Measurements from ENCODE around the gene HSPA12A.

Gene HSPA12A, protein sequence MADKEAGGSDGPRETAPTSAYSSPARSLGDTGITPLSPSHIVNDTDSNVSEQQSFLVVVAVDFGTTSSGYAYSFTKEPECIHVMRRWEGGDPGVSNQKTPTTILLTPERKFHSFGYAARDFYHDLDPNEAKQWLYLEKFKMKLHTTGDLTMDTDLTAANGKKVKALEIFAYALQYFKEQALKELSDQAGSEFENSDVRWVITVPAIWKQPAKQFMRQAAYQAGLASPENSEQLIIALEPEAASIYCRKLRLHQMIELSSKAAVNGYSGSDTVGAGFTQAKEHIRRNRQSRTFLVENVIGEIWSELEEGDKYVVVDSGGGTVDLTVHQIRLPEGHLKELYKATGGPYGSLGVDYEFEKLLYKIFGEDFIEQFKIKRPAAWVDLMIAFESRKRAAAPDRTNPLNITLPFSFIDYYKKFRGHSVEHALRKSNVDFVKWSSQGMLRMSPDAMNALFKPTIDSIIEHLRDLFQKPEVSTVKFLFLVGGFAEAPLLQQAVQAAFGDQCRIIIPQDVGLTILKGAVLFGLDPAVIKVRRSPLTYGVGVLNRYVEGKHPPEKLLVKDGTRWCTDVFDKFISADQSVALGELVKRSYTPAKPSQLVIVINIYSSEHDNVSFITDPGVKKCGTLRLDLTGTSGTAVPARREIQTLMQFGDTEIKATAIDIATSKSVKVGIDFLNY

DNA sequence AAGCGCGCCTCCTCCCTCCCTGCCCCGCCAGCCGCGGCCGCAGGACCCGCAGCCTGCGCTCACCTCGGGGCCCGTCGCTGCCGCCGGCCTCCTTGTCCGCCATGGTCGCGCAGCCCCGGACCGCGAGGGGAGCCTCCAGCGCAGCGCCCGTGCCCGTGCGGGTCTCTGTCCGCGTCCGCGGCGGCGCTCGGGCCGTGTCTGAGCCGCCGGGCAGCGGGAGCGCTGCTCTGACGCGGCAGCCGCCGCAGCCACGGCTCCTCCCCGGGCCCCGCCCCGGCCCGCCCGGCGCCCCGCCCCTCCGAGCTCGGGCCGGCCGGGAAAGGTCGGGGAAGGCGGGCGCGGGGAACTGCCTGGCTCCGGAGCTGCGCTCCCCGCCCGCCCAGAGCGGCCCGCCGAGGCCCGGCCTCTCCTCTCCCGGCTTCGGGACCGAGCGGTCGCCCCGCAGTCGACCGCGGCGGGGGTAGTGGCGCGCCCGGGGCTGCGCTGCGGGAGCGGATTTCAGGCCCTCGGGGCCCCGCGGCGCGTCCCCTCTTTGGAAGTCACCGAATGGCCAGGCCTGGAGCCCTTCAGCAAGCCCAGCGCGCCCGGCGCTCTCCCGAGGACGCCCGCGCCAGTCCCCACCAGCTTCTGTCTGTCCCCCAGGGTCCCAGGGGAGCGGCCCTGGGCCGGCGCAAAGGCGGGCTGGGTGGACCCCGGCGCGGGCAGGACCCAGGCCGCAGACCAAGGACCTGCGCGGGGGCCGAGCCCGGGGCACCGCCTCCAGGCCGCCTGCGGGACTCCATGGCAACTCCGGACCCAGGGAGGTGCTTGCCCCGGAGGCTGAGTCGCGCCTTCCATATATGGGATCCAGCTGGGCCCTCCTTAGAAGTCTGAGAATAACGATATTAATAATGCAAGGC lies at the start of gene HSPA12A:
HSPA12A (minus strand) TSS at position 200 of the 899 bp plus-strand sequence; CDS start at position 103, 97 bp downstream.
- DNase-seq, result peak; percentile 72

DNA sequence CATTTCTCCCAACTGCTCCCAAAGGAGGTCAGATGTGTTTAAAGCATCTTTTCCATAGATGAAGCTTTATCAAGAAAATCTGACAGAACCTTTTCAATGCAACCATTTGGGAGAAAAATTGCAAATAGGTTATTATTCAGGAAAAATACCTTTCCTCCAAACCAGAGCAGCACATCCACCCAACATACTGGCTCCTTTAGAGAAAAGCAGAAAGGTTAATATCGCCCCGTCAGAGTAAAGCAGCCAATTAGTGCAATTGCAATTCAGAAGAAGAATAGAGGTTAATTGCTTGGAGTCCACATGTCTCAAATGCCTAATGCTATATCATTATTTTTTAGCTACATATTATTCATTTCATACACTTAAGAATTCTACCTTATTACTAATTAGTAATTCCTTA lies 48.9 kb upstream of the HSPA12A start:
- no peak for DNase-seq

DNA sequence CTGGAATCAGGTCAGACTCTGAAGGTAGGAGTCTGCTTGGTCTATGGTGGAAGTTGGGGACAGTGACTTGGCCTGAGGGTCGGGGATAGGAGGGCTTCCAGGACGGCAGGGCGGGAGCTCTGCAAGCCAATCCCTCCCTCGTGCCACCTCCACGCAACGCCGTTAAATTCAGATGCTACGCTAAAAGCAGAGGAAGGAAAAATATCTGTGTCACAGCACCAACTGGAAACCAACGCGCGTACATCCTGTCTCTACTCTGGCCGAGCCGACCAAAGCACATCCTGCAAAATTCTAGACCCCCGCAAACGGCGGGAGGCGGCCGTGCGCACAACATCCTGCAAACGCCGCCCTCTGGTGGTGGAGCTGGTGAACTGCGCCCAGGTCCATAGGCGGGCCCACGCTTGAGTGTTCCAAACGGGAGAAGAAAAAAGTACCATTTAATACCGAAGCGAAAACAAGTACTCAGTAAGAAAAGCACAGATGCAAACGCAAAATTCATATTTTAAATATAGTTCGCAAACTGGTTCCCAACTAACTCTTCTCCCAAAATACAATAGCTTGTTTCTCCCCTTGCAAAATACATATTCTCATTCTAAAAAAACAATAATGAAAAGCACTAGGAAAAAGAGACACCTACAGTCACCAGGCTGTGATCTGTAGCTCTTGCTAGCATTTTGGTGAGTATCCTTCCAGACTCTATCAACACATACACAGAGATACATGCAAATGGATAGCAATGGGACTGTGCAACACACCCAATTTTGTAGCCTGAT lies 45.7 kb upstream of the HSPA12A start:
- peak; percentile 78 for DNase-seq

DNA sequence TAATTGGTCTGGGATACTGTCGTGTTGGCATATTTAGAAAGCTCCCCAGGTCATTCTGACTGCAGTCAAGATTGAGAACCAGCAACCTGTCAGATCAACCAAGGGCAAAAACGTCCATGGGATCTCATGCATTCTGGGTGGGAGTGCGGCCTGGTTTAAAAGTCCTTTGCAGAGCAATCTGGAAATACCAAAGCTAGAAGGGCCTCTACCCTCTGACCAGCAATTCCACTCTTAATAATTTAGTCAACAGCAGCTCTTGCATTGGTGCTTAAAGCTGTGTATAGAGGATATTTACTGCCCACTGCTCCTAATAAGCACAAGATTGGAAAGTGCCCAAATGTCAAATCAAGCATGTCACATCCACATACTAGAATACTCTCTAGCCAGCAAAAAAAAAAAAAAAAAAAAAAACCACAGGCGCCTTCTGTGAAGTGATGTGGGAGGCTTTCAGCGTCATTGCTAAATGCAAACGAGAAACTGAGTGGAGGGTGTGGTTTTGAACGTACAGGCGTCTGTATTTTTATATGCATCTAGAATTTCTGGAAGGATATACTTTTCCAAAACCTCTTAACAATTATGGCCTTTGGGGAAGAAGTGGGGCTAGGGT lies 44.8 kb upstream of the HSPA12A start:
- no peak for DNase-seq

DNA sequence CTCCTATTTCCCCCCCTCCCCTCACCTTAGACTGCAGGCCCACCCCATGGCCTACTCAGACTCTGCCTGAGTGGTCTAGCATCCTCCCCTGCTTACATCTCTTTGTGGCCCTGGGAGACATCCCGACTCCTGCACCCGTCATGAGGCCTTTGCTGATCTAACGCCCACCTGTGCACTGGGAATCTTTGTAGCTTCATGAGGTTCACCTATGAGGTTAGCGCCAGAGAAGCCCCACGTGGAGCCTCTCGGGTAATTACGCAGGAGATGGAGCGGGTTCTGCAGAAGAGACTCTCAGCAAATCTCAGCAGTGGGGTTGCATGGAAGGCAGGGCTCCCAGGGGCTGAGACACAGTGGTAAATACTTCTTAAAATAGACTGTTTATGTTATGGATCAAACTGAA lies 43.5 kb upstream of the HSPA12A start:
- DNase-seq, result no peak

DNA sequence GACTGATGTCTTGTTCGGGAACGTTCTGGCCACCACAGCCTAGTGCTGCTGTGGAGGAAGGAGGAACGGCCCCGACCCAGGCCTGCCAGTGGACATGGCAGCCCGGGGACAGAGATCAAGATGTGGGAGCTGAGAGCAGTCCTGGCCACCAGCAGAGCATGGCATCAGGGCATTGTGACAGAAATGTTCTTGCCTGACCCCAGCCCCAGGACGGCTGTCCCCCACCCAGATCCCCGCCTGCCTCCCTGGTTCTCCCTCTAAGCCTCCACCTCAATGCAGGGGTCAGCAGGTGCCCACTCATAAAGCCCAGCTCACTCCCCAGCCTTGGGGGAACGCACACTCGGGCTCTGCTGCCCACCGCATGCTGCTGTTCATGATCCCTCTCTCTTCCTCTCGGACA lies 42.9 kb upstream of the HSPA12A start:
- no peak for DNase-seq

DNA sequence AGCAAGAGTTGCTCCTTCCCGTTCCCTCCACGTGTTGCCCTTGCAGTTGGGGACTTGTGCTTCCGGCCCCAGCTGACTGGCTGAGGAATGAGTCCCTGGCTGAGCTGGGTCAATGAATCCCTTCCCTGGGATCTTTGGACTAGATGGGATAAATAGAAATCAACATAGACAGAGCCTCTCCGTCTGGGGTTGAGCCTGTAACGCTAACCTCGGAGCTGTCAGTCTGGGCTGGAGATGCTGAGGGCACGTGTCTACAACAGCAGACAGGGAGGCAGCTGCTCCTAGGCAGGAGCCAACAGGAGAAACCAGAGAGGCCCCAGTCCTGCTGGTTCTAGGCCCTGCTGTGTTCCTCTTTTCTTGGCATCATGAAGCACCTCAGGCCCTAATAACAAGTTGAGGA lies 42.3 kb upstream of the HSPA12A start:
- no peak for DNase-seq

DNA sequence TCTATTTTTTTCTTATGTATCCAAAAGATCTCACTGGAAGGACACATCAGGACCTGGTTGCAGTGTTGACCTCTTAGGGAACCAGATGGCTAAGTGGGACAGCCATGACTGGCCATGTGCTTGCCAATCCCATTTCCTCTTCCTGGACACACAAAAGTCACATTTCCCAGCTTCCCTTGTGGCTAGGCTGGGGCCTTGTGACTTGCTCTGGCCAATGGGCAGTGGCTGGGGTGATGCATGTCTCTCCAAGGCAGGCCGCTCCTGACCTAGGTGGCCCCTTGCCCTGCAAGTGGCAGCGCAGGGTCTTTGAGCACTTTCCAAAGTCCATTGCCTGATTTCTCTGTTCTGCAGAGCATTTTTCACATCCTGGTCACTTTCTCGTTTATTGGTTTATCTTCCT lies 41.7 kb upstream of the HSPA12A start:
- DNase-seq, result no peak

DNA sequence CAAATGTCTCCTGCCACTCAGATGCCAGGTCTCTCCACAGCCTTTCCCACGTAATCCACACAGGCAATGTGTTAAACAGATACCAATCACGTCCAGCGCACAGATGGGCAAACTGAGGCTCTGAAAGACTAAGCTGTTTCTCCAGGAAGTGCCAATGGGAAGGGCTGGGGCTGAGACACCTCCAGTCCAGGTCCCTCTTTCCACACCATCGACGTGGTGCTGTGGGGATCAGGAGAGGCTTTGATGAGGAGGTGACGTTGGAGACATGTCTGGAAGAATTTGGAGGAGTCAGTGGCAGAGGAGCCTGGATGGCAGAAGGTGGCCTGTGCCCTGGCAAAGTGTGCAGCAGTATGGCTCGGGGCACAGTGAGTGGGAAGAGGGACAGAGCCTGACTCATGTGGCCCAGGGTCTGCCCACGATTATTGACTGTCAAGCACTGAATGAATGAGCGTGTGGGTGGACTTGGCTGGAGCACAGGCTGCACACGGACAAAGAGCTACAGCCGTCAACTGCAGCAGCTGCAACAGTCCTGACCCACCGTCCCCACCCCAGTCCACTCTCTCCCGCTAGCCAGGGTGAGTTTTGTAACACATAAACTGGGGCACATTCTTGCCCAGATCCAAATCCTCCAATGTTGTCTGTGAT lies 40.8 kb upstream of the HSPA12A start:
- no peak for DNase-seq

DNA sequence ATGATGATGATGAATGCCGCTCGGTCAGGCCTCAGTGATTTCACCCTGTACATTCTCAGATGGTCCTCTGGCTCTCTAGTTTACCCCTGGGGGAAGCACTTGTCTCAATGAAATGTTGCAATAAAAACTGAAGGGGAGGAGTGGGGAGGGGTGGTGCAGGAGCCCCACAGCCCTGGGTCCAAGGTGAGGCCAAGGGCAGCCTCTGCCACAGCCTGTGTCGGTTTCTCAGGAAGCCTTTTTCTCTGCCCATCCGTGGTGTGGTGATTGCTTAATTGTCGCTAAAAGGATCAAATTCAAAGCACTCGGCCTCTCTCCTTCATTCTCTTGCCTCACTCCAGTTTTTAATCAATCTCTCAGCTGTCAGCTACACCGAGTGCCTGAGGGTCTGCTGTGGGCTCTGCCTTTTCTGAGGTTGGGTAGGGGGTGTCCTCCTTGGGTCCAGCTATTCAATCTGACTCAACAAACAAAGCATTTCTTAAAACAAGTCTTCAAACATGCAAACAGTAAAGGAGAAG lies 39.1 kb upstream of the HSPA12A start:
- DNase-seq, result no peak

DNA sequence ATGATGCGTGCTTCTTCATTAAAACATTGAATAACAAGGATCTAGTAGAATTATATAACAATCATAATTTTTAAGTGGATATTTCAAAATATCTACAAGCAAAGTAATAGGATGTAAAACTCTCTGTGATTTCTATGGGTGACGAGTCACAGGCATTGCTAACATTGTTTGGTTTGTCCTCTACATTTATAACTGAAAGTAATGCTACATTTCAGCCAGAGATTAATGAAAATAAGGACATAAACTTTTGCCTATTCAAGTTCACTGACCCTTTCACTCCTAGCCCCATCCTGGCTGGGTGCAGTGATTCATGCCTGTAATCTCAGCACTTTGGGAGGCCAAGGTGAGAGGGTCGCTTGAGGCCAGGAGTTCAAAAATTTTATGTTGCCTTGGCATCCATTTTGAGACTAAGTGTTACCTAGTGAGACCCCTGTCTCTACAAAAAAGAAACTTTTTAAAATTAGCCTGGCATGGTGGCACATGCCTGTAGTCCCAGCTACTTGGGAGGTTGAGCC lies 38.4 kb upstream of the HSPA12A start:
- no peak for DNase-seq

DNA sequence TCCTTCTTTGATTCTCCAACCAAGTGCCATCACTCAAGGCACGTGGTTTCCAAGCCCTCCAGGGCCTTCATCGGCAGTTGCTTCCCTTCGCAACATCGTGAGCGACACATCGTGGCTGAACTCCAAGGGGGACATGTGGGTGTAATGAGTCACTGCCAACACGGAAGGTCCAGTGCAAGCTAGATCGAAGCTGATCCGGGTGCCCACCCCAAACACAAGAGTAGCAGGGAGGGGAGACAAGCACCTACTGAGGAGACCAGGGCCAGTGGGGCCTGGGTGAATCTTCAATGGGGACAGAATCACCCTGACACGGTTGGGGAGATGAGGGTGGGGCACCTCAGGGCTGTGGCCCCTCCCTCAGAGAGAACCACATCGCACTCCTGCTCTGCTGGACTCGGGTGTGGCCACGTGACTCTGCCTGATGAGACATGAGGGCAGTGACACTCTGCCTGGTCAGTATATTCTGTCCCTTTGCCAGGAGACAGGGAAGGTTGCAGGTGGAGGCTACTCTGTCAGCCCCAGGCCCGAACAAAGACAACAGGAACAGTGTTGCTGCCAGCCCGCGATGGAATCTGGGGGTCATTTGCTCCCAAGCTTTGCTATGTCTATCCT lies 36.8 kb upstream of the HSPA12A start:
- DNase-seq, result no peak

DNA sequence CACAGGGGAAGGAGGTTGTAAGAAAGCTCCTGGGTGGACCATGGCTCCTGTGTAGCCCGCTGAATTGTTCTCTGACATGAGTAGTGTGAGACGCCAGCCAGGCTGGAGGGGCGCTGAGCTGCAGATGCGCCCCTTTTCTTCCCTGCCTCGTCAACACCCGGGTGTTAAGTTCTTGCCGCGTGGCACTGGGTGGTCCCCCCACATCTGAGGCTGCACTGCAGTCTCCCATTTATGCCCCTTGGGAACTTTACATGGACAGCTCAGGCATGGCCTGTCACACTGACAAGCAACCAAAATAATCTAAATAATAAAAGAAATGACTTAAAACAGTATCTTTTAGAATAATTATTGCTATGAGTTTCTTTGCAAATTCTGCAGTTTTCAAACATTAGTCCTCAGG lies 34.6 kb upstream of the HSPA12A start:
- DNase-seq, result no peak

DNA sequence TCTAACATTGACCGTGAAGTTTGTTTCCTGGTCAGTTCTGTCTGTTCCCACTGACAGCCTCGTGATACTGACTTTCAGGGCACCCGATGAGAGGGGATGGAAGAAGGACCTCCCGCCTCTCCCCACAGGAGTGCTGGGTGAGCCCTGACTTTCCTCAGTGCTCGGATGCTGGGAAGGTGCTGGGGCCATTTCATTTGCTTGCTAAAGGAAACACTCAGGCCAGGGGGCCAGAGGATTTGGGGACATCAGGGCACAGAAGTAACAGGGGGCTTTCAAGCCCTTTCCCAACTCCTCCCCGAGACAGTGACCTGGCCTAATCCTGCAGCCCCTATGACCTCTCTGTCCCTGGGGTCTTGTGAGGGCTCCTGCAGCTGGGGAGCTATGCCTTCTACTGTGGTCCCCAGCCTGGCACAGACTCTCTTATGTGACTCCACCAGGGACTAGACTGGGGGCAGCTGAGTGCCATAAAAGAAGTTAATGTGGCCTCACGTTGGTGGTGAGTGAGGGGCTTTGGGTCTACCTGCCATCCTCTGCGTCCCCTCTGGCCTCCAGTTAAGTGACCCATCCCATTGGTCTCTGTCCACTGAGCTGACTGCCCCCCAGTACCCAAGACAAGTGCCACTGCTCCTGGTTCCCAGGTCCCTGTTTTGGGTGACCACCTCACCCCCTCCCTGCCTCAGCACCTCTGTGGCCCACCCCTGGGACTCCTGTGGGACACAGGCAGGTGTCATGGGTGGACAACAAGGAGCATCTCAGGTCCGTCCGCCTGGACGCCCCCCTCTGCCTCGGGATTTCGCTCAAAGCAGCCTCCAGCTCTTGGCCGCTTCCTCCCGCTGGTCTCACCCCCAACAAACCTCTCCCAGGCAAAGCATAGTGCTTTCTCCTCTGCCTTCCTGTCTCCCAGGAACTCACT lies 33.4 kb upstream of the HSPA12A start:
- DNase-seq, result no peak

DNA sequence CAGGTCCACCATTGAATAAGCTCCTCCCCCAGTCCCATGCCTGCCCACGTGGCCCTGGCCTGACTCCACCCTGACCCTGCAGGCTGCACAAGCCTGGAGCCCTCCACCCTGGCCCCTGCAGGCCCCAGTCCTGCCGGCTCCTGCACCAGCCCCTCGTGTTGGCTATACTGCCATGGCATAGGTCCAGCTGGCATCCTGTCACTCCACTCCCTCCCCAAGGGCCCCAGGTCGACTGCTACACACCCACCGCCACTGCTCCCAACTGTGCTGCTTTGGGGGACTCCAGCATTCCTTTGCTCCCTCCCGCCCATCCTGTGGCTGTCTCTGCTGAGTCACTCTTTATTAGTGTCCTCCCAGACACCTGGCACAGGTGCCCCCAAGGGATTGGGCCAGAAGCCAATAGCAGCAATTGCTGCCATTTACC lies 32.4 kb upstream of the HSPA12A start:
- DNase-seq, result no peak

DNA sequence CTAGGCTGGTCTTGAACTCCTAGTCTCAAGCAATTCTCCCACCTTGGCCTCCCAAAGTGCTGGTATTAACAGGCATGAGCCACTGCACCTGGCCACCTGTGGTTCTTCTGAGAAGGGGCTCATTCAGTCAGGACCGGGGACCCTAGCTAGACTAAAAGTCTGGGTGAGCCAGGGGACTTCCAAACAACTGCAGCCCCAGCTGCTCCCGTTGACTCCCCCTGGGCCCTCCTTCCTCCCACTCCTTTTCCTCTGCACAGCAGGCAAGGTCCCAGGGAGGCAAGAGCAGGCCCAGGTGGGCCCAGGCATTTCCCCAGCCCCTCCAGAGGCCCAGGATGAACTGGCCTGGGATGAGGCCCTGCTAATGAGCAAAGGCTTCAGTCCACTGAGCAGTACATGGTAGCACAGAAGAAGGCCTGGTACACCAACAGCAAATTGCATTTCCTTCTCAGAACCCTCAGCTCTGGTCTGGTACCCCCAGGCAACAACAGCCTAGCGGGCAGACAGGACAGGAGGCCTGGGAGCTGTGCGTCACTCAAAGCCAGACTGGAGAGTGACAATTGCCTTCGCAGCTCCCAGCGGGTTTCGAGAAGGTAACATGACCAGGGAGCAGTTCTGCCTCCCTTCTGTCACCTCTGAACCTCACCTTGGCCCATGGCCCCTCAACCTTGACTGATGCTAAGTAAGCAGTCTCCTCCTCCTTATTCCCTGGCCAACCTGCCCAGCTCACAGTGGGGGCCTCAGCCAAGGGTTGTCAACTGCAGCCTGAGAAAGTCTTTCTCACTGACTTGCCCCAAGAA lies 30.7 kb upstream of the HSPA12A start:
- DNase-seq, result no peak

DNA sequence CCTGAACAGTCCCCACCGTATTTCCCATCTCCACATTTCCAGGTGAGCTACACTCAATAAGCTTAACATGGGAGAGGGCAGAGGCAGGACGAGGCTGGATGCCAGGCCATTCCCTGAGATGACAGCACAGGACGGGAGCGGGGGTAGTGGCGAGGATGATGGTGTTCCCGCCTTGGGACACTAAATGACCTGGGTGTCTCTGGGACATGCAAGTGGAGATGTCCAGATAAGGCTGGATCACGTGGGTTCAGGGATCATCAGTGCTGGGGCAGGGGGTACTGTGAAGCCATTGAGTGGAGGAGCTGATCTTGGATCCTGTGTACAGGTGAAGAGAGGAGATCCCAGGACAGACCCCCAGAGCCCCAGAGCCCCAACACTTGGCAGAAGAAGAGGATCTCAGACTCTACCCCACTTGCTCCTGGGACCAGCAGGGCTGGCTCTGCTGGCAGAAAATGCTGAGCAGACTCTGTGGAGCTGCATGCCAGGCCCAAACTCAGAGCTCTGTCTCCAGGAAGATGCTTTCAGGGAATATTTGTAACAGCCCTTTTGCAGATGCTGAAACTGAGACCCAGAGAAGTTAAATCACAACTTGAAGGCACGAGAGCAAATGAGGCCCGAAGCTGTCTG lies 29.7 kb upstream of the HSPA12A start:
- DNase-seq, result no peak

Measured in kidney glomerular epithelial cell (primary cell).